Stimulated activated CD4-positive, alpha-beta T cell treated with anti-CD3 and anti-CD28 coated beads, TNF-alpha, amount 100 ng/mL, for 24 hours (primary cell): ENCODE measurements around the gene ROPN1.

ENCODE experiments used
- DNase-seq, 3 experiments: peaks; one replicate each; pipeline ENCODE4 v3.0.0-alpha.2; 2020; ENCODE audit warnings: low read depth in 3 of 3

ROPN1 gene

DNA sequence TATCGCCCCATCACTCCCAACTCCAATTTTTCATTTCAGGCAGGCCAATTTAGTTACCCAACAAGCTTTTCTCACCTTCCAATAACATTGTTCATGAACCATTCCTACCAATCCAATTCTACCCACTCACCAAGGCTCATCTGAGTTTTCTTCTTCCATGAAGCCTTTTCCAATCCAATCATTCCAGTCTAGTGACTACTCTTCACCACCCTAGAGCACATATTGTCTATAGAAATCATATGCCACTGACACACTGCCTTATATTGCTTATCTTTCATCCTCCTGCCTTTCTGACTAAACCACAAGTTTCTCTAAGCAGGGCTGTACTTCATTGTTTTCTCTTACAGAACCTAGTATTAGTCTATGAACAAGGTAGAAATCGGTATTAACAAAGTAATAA lies 42.3 kb downstream of the ROPN1 start:
- no peak for DNase-seq

DNA sequence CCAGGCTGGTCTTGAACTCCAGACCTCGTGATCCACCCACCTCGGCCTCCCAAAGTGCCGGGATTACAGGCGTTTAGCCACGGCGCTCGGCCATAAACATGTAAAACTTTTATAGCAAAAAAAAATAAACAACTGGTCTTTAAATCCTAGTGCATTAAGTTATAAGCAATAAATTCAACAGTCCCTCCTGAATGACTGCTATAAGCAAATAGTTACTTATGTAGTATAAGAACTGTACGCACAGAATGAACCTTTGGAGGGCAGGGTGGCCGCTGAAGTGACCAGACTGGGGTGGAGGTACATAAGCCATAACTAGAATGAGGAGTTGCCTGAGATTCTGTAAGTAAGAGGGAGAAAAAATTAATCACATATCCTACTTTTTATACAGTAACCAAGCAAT lies 43.5 kb downstream of the ROPN1 start:
- DNase-seq = no peak

DNA sequence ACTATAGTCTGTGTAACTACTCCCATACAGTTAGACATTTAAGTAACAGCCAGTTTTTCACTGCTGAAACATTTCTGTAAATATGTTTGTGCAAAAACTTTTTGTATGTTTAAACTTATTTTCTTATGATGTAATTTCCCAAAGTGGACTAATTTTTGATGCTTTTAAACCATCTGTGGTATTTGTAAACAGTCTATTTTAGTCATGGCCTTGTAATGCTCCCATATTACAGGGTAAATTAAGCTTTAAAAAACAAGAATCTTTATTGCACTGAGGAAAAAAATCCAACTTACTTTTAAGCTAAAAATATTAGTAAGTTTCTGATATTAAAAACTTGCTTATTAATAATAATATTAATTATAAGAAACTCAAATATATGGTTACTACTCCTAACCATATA lies 44.4 kb downstream of the ROPN1 start:
- DNase-seq = no peak

DNA sequence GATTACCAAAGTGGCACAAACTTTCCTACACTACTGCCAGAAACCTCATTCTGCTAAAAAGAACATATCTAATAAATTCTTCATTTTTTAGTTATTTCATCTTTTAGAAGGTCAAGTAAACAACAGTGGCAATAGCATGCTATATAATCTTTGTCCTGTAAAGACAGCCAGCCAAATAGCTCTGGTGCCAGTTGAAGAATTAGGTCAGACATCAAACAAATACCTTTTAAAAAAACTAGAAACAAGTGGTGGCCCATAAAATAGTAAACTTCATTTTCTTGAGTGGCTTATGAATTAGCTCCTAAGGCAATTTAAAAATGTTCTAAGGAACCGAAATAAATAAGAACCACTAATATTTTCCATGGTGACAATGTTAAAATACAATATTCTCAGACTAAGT lies 50.4 kb downstream of the ROPN1 start:
- DNase-seq = no peak

DNA sequence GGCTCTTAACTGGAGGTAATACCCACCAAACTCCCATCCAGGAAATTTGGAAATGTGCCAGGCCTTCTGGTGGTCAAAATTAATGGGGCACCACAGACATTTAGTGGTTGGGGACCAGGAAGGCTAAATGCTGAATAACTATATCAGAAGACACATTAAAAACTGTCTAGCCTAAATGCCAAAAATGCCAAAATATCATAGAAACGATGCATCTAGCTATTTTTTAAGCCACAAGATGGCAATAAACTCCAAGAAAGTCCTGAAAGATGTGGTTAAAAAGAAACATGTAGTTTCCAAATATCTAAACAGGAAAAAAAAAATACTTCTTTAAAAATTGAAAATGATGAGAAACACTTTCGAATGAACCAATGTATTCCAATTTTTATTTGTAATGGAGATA lies 50.8 kb downstream of the ROPN1 start:
- no peak for DNase-seq

DNA sequence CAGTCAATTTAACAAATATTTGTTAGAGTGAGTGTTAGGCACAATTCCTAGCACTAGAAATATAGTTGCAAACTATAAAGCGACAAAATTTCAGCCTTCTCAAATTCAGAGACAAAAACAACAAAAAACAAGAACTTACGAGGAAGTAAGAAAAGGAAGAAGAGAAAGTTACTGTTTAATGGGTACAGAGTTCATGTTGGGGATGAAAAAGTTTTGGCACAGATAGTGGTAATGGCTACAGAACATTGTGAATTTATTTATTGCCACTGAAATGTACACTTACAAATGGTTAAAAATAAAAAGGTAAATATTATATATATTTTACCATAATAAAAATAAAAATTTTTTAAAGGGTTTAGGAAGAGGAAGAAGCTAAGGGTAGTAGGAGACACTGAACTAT lies 52.2 kb downstream of the ROPN1 start:
- no peak for DNase-seq

DNA sequence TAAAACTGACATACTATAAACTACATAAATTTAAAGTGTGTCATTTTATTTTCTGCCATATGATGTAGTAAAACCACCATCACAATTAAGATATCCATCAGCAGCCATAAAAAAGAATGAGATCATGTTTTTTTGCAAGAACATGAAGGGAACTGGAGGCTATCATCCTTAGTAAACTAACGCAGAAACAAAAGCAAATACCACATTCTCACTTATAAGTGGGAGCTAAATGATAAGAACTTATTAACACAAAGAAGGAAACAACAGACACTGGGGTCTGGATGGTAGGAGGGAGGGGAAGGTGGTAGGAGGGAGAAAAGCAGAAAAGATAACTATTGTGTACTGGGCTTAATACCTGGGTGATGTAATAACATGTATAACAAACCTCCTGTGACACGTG lies 55.5 kb downstream of the ROPN1 start:
- no peak for DNase-seq

DNA sequence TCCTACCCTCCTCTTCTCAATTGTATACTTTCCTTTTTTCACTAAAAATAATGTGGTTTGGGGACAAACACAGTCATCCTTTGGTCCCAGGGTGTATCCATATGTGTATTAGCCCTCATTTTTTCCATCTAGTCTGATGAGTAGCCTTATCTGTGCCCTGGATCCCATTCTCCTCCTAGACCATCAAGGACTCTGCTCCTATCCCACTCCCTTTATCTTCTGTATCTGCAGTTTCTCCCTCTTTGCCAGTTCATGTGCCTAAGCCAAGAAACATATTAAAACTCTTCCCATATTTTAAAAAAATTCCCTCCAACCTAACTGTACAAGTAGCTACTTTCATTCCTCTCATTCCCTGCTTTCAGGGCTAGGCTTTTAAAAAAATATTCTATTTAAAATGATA lies 56.1 kb downstream of the ROPN1 start:
- DNase-seq = no peak

DNA sequence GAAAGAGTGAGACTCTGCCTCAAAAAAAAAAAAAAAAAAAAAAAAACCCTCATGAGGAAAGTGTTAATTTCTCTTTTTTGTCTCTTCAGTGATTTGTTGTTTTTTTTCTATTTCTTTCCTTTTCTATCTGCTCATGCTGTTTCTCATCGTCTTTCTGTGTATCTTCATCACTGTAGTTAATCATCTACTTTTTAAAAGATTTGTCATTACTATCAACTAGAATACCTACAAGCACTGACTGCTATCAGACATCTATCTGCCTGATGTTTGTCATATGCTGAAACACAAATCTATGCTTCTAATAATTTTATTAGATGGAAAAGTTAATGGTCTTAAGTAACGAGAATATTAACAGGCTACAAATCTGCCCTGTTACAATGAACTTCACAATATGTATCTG lies 57.7 kb downstream of the ROPN1 start:
- DNase-seq = no peak

DNA sequence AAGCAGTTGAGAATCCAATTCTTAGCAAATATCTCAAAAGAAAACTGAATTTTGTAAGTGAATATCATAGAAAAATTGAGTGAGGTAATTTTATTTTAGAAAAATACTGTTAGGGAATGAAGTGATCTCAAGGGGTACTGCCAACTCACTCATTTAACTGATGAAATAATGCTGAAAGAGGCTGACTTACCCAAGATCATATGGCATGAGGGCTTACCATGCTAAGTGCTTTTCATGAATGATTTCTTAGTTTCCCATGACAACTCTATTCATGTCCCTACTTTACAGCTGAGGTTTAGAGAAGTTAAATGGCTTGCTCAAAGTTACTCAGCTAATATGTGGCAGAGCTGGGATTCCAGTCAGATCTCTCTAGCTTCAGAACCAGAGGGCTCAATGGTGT lies 61.5 kb downstream of the ROPN1 start:
- no peak for DNase-seq

DNA sequence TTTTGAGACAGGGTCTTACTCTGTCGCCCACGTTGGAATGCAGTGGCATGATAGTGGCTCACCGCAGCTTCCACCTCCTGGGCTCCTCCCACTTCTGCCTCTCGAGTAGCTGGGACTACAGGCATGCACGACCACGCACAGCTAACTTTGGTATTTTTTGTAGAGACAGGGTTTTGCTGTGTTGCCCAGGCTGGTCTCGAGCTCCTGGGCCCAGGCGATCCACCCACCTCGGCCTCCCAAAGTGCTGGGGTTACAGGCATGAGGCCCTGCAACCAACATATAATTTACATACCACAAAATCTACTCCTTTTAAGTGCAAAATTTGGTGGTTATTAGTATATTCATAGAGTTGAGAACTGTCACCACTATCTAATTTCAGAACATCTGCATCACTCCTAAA lies 62.6 kb downstream of the ROPN1 start:
- no peak for DNase-seq

DNA sequence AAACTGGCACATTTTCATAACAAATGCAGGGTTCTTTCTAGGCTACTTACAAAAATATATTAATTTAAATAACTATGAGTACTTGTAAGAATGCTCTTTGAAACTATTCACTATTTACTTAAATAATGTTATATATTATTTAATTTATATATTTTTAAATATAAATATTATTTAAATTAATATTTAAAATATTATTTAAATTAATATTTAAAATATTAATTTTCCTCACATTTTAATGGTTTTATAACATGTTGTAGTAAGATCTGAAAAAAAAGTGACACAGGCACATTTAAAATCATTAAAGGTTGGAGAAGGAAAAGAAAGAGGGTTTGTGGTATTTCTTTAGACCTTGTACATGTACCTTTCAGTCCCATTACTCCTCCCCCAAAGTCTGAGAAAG lies 65.5 kb downstream of the ROPN1 start:
- DNase-seq = no peak

DNA sequence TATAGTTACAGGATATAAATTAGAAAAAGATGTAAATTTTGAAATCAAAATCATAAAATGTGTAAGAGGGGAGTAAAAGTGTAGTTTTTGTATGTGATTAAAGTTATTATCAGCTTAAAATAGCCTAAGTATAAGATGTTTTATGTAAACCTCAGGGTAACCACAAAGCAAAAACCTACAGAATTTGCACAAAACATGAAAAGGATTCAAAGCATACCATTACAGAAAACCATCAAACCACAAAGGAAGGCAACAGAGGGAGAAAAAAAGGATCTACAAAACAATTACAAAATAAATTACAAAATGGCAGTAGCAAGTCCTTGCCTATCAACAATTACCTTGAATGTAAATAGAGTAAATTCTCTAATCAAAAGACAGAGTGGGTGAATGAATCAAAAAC lies 71.1 kb downstream of the ROPN1 start:
- DNase-seq = no peak

DNA sequence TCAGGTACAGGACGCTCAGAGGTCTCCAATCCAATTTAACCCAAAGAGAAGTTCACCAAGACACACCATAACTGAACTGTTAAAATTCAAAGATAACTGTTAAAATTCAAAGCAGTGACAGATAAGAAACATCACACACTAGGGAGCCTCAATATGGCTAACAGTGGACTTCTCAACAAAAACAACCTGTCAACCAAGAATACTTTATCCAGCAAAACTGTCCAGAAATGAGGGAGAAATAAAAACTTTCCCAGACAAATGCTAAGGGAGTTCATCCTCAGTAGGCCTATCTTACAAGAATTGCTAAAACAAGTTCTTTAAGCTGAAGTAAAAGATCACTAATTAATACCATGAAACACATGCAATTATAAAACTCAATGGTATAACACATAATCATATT lies 71.5 kb downstream of the ROPN1 start:
- no peak for DNase-seq

DNA sequence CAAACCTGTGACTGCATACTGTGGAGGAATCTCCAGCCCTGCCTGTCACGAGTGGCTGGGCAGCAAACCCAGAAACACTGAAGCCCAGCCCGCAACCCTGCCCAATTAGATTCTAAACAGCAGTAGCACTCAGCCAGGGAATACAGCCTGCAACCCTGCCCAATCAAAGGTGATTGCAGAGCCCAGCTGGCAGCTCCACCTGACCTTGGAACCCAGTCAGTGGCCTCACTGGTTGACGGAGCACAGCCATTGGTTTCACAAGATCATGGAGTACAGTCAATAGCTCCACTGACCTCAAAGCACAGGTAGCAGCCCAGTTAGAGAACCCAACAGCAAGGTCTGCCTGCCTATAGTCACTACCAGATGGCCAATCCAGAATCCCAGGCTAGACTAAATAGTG lies 72.6 kb downstream of the ROPN1 start:
- no peak for DNase-seq
